ENCODE data around the gene NUDT9.

DNA sequence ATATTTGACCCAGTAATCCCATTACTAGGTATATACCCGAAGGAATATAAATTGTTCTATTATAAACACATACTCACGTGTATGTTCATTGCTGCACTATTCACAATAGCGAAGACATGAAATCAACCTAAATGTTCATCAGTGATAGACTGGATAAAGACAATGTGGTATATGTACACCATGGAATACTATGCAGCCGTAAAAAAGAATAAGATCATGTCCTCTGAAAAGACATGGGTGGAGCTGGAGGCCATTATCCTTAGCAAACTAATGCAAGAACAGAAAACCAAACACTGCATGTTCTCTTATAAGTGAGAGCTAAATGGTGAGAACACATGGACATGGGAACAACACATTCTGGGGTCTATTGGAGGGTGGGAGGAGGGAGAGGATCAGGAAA, 36.5 kb downstream of the NUDT9 start:
- TF ChIP-seq CTCF (IDR thresholded peaks at IDR 0.05; ENCODE audit: poor library complexity) (no peak), EZH2phosphoT487 (IDR thresholded peaks at IDR 0.05; ENCODE audit: low read depth, severe bottlenecking, unreplicated experiment) (no peak)
